Measurements from ENCODE around the gene FCMR.

The FCMR gene, protein sequence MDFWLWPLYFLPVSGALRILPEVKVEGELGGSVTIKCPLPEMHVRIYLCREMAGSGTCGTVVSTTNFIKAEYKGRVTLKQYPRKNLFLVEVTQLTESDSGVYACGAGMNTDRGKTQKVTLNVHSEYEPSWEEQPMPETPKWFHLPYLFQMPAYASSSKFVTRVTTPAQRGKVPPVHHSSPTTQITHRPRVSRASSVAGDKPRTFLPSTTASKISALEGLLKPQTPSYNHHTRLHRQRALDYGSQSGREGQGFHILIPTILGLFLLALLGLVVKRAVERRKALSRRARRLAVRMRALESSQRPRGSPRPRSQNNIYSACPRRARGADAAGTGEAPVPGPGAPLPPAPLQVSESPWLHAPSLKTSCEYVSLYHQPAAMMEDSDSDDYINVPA

GRCh38 chr1:206921772-206922265, at the start of gene FCMR:
TSS of gene FCMR (minus strand) at chr1:206921941. CDS start at chr1:206921854, 87 bp downstream.
- DNase-seq, result peak; percentile 76

DNA sequence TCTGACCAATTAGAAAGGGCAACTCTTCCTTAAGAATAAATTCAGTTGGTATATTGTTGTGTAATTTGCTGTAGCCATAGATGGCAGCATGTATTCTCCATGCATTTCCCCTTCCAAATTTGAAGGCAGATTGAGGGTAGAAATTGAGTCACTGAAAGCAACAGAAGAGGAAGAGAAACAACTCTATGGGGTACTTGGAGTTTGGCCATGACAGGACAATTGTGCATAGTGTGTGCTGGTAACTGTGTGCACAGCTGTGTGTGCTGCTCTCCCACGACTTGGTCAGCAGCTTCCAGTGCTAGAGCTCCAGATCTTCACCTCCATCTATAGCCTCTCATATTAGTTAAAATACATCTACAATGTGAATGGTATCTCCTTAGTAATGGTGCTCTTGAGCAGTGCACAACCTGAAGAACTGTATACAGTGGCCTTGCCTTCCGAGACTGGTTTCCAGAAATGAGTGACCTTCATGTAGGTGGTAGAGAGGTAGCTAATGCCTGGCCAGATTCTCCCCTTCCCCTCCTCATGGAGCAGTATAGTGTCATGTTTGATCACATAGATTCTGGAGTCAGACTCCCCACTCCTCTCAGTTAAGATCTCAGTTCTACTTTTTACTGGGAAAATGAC, 49.4 kb upstream of the FCMR start:
- no peak for DNase-seq

- DNase-seq, result no peak
Measured at GRCh38 chr1:206970446-206970845, 48.7 kb upstream of the FCMR start, which contains the start of gene FCAMR. TSS of gene FCAMR (minus strand) at chr1:206970460. CDS start at chr1:206970125, 335 bp downstream.

DNA sequence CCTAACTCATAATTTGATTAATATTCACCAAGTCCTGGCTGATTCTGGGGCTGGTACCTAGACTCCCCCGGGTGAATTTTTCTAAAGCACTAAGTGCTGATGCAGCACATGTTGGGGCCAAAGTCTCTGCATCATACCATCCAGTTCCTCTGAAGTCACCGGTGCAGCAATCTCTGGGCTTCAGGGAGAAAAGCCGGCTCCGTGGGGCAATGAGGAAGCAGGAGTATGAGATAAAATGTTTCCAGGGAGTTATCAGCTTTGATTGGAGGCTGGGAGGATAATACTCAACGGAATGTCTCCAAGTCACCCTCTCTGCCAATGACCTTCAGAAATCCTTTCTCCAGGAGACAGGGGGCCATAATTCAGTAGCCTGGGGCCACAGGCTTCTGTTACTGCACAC, 47.3 kb upstream of the FCMR start:
- no peak for DNase-seq

- peak; percentile 10 for DNase-seq
Measured at GRCh38 chr1:206967096-206967849, 45.5 kb upstream of the FCMR start.

- DNase-seq, result no peak
Measured at GRCh38 chr1:206965781-206966180, 44.0 kb upstream of the FCMR start.

- no peak for DNase-seq
Measured at GRCh38 chr1:206963740-206964139, 42.0 kb upstream of the FCMR start.

DNA sequence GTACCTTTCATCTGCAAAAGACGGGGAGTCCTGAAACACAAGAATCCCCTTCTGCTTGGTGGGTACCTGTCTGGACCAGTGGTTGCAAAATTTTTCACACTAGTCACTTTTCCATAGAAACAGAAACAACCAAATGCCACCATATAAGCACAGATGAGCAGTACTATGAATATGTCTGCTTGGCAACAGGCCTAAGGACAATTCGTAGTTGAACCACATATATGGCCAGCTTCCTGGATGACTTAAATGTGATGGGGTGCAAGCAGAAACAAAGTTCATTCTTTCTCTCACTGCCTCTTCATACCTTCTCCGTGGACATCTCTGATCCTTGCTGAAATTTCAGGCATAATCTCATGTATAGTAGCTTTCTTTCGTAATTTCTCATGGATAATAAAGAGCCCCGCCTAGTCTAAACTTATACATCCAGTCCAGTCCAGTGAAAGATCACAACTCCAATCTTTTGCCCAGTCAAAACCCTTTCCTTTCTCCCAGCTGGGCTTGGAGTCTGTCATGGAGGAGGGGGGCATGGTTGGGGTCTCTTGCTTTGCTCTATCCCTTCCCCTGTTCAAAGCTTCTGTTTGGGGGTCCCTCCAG, 41.5 kb upstream of the FCMR start:
- DNase-seq, result no peak

GRCh38 chr1:206962272-206962671, 40.5 kb upstream of the FCMR start:
- DNase-seq, result peak; percentile 4

DNA sequence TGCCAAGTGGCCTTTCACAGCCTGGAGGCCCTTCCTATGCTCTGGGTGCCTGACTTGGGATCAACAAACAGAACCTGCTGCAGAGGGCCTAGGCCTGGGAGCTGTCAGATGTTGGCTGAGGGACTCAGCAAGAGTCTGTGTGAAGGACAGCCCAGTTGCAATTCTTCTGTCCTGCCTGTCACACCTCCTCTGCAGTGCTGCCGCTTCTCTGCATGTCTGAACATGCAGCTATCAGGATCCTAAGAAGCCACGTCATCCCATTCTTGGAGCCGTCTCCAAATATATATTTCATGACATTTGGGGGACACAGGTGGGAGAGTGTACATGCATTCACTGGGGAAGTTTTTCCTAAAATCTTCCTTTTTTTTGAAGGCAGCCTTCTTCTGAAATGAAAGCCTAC, 39.9 kb upstream of the FCMR start:
- DNase-seq, result no peak

DNA sequence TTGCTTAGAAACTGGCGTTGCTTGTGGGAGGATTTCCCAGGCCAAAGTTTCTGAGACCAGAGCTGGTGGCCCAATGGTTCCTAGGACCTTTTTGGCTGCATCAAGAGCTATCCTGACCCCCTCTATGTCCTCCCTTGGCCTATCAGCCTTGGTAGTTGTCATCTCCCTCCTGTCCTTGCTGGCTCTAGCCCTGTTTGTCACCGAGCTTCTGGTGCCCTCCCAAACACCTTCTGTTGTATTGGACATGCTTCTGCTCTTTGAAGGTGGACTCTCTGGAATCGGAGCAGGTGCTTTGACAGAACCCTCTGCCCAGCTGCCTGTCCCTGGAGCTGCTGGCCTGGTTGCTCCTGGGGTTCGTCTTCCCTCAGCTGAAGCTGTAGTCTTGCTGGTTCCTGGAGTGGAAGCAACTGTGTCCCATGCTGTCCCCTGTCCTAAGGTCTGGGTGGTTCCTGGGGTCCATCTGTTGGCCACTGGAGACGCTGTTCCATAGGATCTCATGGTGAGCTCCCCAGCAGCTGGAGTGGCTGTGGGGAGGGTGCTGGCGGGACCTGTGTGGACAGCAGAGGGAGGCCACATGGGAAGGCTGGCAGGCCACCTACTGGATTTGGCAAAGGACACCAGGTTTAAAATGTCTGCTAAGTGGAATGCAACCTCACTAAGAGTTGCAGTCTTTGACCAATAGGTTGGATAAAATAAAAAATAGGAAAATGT, 39.1 kb upstream of the FCMR start:
- DNase-seq, result no peak

- no peak for DNase-seq
Measured at GRCh38 chr1:206958144-206958543, 36.4 kb upstream of the FCMR start.

DNA sequence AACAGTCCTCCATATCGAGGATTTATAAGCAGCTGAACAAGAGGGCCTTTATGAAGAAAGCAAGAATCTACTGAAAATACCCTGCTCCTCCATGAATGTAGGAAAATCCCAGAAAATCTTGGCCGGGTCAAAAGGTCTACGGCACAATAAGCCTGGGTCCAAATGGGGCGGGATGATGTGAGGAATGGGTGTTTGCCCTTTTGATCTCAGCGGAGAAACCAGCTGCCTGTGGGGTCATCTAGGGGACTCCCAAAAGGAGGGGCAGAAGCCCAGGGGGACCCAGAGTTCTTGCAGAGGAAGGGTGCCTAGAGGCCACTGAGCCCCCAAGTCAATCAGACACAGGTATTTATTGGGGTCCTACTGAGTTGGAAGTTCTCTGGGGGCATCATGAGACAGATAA, 35.9 kb upstream of the FCMR start:
- no peak for DNase-seq

GRCh38 chr1:206955476-206956451, 34.0 kb upstream of the FCMR start:
- DNase-seq, result no peak

- no peak for DNase-seq
Measured at GRCh38 chr1:206954459-206955342, 33.0 kb upstream of the FCMR start.

- DNase-seq, result no peak
Measured at GRCh38 chr1:206953626-206954025, 31.9 kb upstream of the FCMR start.

DNA sequence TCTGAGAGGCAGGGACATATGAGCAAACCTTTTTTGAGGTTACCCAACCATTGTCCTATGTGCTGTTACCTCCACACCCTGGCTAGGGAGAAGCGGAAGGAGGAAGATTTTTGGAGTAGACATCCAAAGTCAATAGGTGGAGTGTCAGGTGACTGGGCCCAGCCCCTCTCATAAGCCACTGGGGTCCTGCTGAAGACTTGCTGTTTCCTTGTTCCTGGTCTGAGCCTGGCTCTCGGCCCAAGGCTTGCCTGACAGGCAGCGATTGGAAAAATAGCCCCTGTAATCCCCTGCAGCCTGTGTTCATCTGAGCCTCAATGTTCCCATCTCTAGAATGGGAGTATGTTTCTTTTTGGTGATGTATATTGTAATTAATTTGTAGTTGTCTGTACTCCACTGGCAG, 31.4 kb upstream of the FCMR start:
- DNase-seq, result no peak

DNA sequence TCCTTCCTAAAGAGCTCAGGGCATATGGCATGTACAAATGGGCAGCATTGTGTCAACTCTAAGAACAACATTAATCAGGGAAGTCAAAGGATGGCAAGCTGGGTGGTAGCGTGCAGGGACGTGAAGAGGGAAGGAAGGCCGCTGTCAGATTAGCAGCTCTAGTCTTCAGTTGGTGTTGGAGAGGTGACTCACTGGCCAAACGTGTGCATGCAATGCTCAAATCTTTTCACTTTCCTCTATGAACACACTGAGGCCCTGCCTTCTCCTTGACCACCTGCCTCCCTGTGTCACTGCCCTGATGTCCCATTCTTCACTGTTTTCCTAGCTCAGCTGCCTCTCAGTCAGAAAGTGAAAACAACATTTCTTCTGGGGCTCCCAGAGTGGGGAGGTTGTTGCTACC, 30.4 kb upstream of the FCMR start:
- DNase-seq, result no peak

- no peak for DNase-seq
Measured at GRCh38 chr1:206951318-206952100, 29.8 kb upstream of the FCMR start.

All from CD4-positive, alpha-beta T cell treated with Interleukin-12 subunit alpha and Interleukin-12 subunit beta, for 1 hour (primary cell).